Embryonic facial prominence (tissue), 1 donor: ENCODE data around the gene BMP7.

Source experiments
- DNase-seq: peaks from one replicate; pipeline ENCODE4 v3.0.0-alpha.2; 2016; ENCODE audit errors: extremely low spot score

The BMP7 gene

GRCh38 chr20:57266291-57267157, at the start of gene BMP7:
BMP7 (minus strand) TSS chr20:57266641; CDS start chr20:57266122, 519 bp downstream.
- DNase-seq = no peak

GRCh38 chr20:57315976-57316480, 49.6 kb upstream of the BMP7 start:
- no peak for DNase-seq

- DNase-seq = no peak
These were observed 48.9 kb upstream of the BMP7 start for GRCh38 chr20:57315083-57315975.

GRCh38 chr20:57313951-57314350, 47.5 kb upstream of the BMP7 start:
- no peak for DNase-seq

- no peak for DNase-seq
These were observed 46.8 kb upstream of the BMP7 start for GRCh38 chr20:57313230-57313629.

GRCh38 chr20:57312138-57312537, 45.7 kb upstream of the BMP7 start:
- no peak for DNase-seq

DNA sequence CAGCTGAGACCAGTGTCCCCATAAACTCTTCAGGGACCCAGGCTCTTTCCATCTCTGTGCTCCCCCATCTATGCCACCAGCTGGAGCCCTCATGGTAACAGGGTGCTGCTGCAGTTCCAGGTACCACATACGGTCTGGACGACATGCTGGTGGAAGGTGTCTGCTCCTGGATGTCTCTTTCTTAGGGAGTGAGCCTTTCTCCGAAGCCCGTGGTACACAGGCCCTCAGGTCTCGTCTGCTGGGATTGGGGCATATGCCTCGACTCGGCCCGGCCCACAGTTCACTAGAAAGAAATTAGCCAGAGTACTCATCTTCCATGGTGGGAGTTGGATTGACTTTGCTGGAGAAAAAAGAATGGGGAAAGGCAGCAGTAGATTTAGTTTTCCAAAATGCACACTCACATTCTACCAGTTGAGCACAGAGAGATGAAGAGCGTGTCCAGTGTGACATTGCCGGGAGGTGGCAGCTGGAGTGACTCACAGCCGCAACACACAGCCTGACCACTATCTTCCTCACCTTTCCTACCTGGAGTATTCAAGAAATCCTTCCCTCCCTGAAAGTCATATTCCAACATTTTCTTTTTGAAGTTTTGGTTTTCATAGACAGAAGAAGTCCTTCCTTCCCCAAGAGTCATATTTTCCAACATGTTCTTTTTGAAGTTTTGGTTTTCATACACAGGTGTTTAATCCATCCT, 44.5 kb upstream of the BMP7 start:
- no peak for DNase-seq

DNA sequence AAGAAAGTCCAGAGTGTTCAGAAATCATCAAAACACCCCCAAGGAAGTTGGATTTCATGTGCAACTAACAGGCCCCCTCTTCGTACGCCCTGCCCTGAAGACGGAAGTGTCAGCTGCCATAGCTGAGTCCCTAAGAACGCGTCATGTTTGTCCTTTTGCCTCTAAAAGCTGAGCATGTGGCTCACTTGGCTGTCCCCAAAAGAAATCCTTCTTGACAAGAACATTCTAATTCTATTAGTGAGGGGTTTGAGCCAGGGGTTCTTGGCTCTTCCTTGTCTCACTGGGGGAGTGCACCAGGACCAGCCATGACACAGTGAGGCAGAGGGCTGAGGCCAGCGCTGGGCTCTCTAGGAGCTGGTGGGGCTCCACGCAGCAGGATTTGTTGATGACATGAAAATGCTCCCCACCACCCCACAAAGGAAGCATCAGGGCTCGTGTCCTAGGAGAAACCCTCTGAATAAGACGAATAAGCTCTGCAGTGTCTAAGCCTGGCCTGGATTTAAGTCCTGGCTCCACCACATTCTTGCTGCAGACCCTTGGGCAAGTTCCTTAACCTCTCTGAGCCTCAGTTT, 43.2 kb upstream of the BMP7 start:
- DNase-seq = no peak

GRCh38 chr20:57308451-57309271, 42.2 kb upstream of the BMP7 start:
- DNase-seq = no peak

GRCh38 chr20:57306747-57307146, 40.3 kb upstream of the BMP7 start:
- DNase-seq = no peak

DNA sequence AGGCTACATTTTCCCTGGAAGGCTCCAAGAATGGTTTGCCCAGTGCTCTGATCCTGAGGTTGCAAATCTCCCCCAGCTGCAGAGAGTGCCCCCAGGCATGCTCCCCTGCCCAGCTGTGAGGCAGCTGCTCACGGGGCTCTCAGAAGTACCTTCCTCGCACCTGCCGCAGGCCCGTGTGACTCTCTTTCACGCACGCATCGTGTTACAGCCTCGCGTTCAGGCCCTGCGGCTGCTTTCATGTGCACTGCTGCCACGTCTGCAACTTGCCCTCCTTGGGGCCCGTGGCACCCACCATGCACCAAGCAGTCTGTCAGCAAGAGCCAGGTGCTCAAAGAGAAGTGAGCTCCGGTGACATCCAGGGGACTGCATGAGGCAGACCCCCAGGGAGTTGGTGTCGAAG, 34.6 kb upstream of the BMP7 start:
- no peak for DNase-seq

GRCh38 chr20:57298457-57298856, 32.0 kb upstream of the BMP7 start:
- DNase-seq = no peak

- no peak for DNase-seq
These were observed 28.1 kb upstream of the BMP7 start for GRCh38 chr20:57294550-57294949.

GRCh38 chr20:57293995-57294394, 27.6 kb upstream of the BMP7 start:
- DNase-seq = no peak

GRCh38 chr20:57292611-57293010, 26.2 kb upstream of the BMP7 start:
- DNase-seq = no peak

- no peak for DNase-seq
These were observed 25.3 kb upstream of the BMP7 start for GRCh38 chr20:57291694-57292093.

DNA sequence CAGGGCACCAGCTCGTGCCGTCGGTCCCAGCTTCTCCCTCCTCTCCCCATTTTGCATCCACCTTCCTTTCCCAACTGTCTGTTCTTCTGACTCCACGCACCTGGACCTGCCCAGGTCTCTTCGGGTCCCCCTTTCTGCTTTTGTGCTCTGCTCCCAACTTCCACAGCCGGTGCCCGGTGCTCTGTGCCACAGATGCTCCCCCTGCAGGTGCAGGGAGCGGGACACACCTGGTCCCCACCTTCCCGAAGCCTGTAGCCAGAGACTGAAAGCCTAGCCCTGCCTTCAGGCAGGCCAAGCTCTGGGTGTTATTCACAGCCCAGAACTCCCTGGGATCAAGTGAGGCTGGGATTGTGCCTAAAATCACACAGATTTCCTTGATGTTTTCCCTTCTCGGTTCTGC, 24.6 kb upstream of the BMP7 start:
- no peak for DNase-seq

DNA sequence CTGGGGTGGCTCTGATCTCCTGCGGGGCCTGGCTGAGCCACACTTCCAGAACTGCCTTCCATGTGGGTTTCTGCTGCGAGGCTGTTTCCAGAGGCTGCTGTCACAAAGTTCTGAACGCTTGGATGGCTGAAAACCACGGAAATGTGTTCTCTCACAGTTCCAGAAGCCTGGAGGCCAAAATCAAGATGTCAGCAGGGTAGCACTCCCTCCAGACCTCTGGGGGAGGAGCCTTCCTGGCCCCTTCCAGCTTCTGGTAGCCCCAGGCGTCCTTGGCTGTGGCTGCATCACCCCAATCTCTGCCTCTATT, 23.7 kb upstream of the BMP7 start:
- no peak for DNase-seq

DNA sequence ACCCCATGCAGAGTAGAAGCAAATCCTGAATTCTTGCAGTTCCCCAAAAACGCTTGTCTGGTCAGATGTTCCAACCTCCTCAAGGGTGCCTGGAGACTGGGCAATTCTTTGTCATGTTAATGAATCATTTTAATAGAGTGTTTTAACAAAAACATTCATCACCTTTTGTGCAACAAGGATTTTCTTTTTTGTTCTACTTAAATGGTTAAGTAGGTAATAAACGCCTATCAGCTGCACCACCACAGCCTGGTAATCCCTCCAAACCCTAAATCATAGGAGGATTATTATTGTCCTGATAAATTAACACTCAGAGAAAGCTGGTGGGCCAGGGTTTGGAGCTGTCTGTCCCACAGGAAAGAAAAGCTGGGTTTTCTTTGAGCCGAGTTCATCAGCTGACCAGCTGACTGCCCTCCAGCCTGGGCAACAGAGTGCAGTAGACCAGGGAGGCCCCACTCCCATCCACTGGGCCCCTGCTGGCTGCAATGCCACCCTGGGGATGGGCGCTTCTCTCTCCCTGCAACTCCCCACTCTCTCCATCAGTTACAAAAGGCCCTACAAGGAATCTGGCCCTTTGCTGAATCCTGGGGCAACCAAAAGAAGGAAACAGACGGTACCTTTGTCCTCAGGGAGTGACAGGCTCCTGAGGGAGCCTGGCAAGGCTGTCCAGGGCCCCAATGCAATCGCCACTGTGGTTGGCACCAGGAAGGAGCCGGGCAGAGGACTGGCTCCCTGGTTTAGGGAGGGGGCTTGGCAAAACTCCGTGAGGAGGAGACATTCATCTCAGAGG, 23.1 kb upstream of the BMP7 start:
- no peak for DNase-seq

DNA sequence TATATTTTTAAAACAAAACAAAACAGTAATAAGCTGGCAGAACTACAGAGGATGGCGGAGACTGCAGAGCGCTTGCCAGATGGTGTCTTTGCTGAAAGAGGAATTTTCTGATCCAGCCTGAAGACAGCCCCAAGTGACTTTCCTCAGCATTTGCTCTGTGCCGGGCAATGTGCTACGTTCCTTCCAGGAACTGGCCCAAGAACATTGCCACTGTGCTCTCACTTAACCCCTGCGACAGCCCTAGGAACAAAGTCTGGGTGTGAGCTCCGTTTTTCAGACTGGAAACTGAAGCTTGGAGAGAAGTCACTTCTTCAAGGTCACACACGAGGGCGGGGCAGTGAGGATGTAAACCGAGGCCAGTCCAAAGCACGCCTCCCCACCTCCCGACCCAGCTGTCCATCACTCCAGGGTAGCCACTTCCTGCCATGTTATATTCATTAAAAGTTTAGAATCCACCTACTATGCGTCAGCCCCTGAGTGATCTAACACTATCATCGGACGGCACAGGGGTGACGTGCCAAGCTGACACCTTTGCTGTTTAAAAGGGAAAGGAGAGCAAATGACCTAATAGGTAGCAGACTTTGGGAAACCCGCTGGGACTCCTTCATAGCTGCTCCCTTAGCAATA, 22.3 kb upstream of the BMP7 start:
- no peak for DNase-seq
